CD4-positive, alpha-beta T cell treated with Interleukin-4 for 1 hour (primary cell): ENCODE data around the gene CKMT1A.
"Not testable (repeated sequence)": the region's sequence is repeated elsewhere in the genome, so short reads cannot be mapped to it uniquely, and the experiment has no call there.

Experiments used
- DNase-seq, 2 donors: peaks; one replicate each; pipeline ENCODE4 v3.0.0-alpha.2; 2020 to 2022

Gene CKMT1A

GRCh38 chr15:43693148-43694022 is at the start of gene CKMT1A:
CKMT1A (plus strand) TSS chr15:43693859; CDS start chr15:43694051, 192 bp downstream.
- DNase-seq, result not testable (repeated sequence)

GRCh38 chr15:43648649-43649429 is 44.8 kb upstream of the CKMT1A start, which contains the start of gene CATSPER2:
CATSPER2 (minus strand) TSS chr15:43648844; CDS start chr15:43648061, 783 bp downstream.
- DNase-seq, result no peak

GRCh38 chr15:43649430-43649926 is 44.2 kb upstream of the CKMT1A start:
- DNase-seq, result not testable (repeated sequence)

GRCh38 chr15:43659727-43660126 is 33.9 kb upstream of the CKMT1A start:
- DNase-seq, result not testable (repeated sequence)

- DNase-seq, result not testable (repeated sequence)
Measured at GRCh38 chr15:43662293-43662692, 31.4 kb upstream of the CKMT1A start.

- DNase-seq, result not testable (repeated sequence)
Measured at GRCh38 chr15:43663333-43663732, 30.3 kb upstream of the CKMT1A start.

- DNase-seq, result not testable (repeated sequence)
Measured at GRCh38 chr15:43666177-43666576, 27.5 kb upstream of the CKMT1A start.

GRCh38 chr15:43674175-43674574 is 19.5 kb upstream of the CKMT1A start:
- not testable (repeated sequence) for DNase-seq

- DNase-seq, result not testable (repeated sequence)
Measured at GRCh38 chr15:43689604-43690301, 3.9 kb upstream of the CKMT1A start.

GRCh38 chr15:43692679-43693078 is 980 bp upstream of the CKMT1A start:
- DNase-seq, result not testable (repeated sequence)

- no peak for DNase-seq
Measured at GRCh38 chr15:43702174-43702573, 8.5 kb downstream of the CKMT1A start.

- no peak for DNase-seq
Measured at GRCh38 chr15:43702701-43703424, 9.2 kb downstream of the CKMT1A start.

- not testable (repeated sequence) for DNase-seq
Measured at GRCh38 chr15:43710431-43711131, 16.9 kb downstream of the CKMT1A start.

- no peak for DNase-seq
Measured at GRCh38 chr15:43723151-43723550, 29.5 kb downstream of the CKMT1A start.

GRCh38 chr15:43726306-43726705 is 32.6 kb downstream of the CKMT1A start:
- not testable (repeated sequence) for DNase-seq

- DNase-seq, result not testable (repeated sequence)
Measured at GRCh38 chr15:43728053-43728725, 34.5 kb downstream of the CKMT1A start.

GRCh38 chr15:43735416-43735815 is 41.8 kb downstream of the CKMT1A start:
- DNase-seq, result no peak

GRCh38 chr15:43746245-43746902 is 52.7 kb downstream of the CKMT1A start, which contains the start of gene PDIA3:
PDIA3 (plus strand) TSS chr15:43746438; CDS start chr15:43746540, 102 bp downstream.
- DNase-seq, result peak; percentile 88 to 91

GRCh38 chr15:43746903-43747309 is 53.2 kb downstream of the CKMT1A start:
- peak; percentile 51 to 62 for DNase-seq

GRCh38 chr15:43748376-43748775 is 54.7 kb downstream of the CKMT1A start:
- DNase-seq, result peak in 1 of 2 donors; percentile 65
